K562 (cell line): Measurements from ENCODE around the gene SMIM36. TPM values are rescaled to one million over a fixed set of nuclear protein-coding genes. Genes with fewer than 3 reads are reported as not detected.

Experiments used
- ATF6 ChIP-seq: sonication (generic); formaldehyde crosslinking; IDR thresholded peaks from 2 replicates; pipeline ENCODE4 v1.4.0; 2020; ENCODE audit warnings: mild to moderate bottlenecking, missing genetic modification reagents
- ZBTB33 ChIP-seq: sonication (generic); formaldehyde crosslinking; IDR thresholded peaks from 2 replicates; pipeline ENCODE4 v1.8.1; 2023; ENCODE audit warnings: mild to moderate bottlenecking, missing genetic modification reagents
- ZBTB9 ChIP-seq: fragments of 450-650 bp; formaldehyde crosslinking; IDR thresholded peaks from 2 replicates; pipeline ENCODE4 v1.4.0; 2020; ENCODE audit warnings: mild to moderate bottlenecking, moderate library complexity
- ZFX ChIP-seq: sonication (generic); formaldehyde crosslinking; IDR thresholded peaks from 2 replicates; pipeline ENCODE4 v1.8.0; 2022; ENCODE audit warnings: mild to moderate bottlenecking, missing genetic modification reagents, moderate library complexity
- polyA plus RNA-seq, 8 experiments: library from polyadenylated mRNA; depleted of rRNA in 4 of 8; stranded (reverse) in 5 of 8; unstranded in 3 of 8; fragments of >200 nt; fragmentation: Nextera tagmentation in 2 of 8; fragmentation: Illumina TruSeq in 1 of 8; extraction: Ambion mirVana in 2 of 8; extraction: Trizol in 1 of 8; gene quantifications; 2 replicates each; pipeline versions ENCODE4 v1.2.1 to v1.2.3, GENCODE V29; 2011 to 2014; ENCODE audit warnings: inconsistent platforms in 1 of 8, missing spikeins in 1 of 8
- total RNA-seq, 7 experiments: library from RNA; depleted of rRNA in 6 of 7; stranded (reverse); fragments of >200 nt in 6 of 7; fragmentation: Illumina TruSeq in 2 of 7; extraction: Trizol in 2 of 7; gene quantifications; 2 replicates each; pipeline versions ENCODE4 v1.2.1 to v1.2.3, GENCODE V29; 2011 to 2021; ENCODE audit warnings: low replicate concordance in 1 of 7

SMIM36 gene
- total and polyA plus RNA-seq, 9 of the 15 experiments (the other 6 are each of a cell fraction or from before 2014, with no cell fraction given): not detected

- TF ChIP-seq ATF6: 0 out of 2 replicates have a peak, but pooled peaks have one; percentile 56
- peak; percentile 68 for TF ChIP-seq ZFX (CRISPR knock-in tag)
- no peak for TF ChIP-seq ZBTB33 (CRISPR knock-in tag)
- TF ChIP-seq ZBTB9 (CRISPR knock-in tag): 0 out of 2 replicates have a peak, but pooled peaks have one; percentile 19
Observed at GRCh38 chr17:55421179-55421934, 89.9 kb downstream of the SMIM36 start, which contains the start of gene MMD (continued).
